ENCODE measurements around the gene PRRG4.

DNA sequence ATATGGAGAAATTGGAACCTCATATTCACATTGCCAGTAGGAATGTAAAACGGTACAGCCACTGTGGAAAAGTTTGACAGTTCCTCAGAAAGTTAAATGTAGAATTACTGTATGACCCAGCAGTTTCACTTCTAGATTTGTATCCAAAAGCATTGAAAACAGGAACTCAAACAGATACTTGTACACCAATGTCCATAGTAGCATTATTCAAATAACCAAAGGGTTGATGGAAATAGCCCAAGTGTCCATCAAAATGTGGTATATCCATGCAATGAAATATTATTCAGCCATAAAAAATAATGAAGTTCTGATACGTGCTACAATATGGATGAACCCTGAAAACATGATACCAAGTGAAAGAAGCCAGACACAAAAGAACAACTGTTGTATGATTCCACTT, 17.8 kb downstream of the PRRG4 start:
- TF ChIP-seq POLR2A (IDR thresholded peaks at IDR 0.05) (no peak), CTCF (IDR thresholded peaks at IDR 0.05) (no peak)

Data from gastroesophageal sphincter (tissue), 3 donors.